HEK293 (cell line): Measurements from ENCODE around the gene VWA5A.

Experiments
- IKZF3 ChIP-seq: fragments of 450-650 bp; IDR thresholded peaks from 2 replicates; pipeline ENCODE4 v1.5.0; 2018; ENCODE audit warnings: missing biosample characterization, mild to moderate bottlenecking, missing genetic modification characterization, moderate library complexity
- MYNN ChIP-seq: fragments of 450-650 bp; formaldehyde crosslinking; IDR thresholded peaks from 2 replicates; pipeline ENCODE4 v1.5.1; 2016; ENCODE audit warnings: missing biosample characterization, missing genetic modification characterization, borderline replicate concordance
- SETDB1 ChIP-seq: IDR thresholded peaks from one replicate; pipeline ENCODE4 v1.6.1; 2017; ENCODE audit warnings: mild to moderate bottlenecking, low read length, moderate library complexity, mixed read lengths; ENCODE audit not compliant: insufficient read length
- TCF7L2 ChIP-seq: IDR thresholded peaks from 2 replicates; pipeline ENCODE4 v1.6.1; 2011; ENCODE audit warnings: low read depth, mild to moderate bottlenecking, inconsistent platforms, low read length, moderate library complexity, borderline replicate concordance
- ZNF114 ChIP-seq: fragments of 450-650 bp; formaldehyde crosslinking; IDR thresholded peaks from 2 replicates; pipeline ENCODE4 v1.5.0; 2017; ENCODE audit warnings: missing biosample characterization, missing genetic modification characterization
- ZNF221 ChIP-seq: fragments of 450-650 bp; formaldehyde crosslinking; IDR thresholded peaks from 2 replicates; pipeline ENCODE4 v1.5.1; 2017; ENCODE audit warnings: missing biosample characterization, missing genetic modification characterization, borderline replicate concordance
- ZNF223 ChIP-seq: fragments of 450-650 bp; formaldehyde crosslinking; IDR thresholded peaks from 2 replicates; pipeline ENCODE4 v1.5.1; 2016; ENCODE audit warnings: missing biosample characterization, missing genetic modification characterization
- ZNF24 ChIP-seq: fragments of 450-650 bp; formaldehyde crosslinking; IDR thresholded peaks from 2 replicates; pipeline ENCODE4 v1.5.1; 2016; ENCODE audit warnings: missing biosample characterization, missing genetic modification characterization
- ZNF548 ChIP-seq: fragments of 450-650 bp; formaldehyde crosslinking; IDR thresholded peaks from 2 replicates; pipeline ENCODE4 v1.5.1; 2016; ENCODE audit warnings: missing biosample characterization, missing genetic modification characterization
- ZNF561 ChIP-seq: fragments of 450-650 bp; IDR thresholded peaks from 2 replicates; pipeline ENCODE4 v1.5.1; 2018; ENCODE audit warnings: missing biosample characterization, missing genetic modification characterization, borderline replicate concordance
- ZNF629 ChIP-seq: fragments of 450-650 bp; formaldehyde crosslinking; IDR thresholded peaks from 2 replicates; pipeline ENCODE4 v1.5.1; 2017; ENCODE audit warnings: missing biosample characterization, missing genetic modification characterization
- TF ChIP-seq, protein P1 (sequence below): fragments of 450-650 bp; formaldehyde crosslinking; IDR thresholded peaks from 2 replicates; pipeline ENCODE4 v1.5.1; 2016; ENCODE audit warnings: missing biosample characterization, missing genetic modification characterization
- TF ChIP-seq, protein P2 (sequence below): fragments of 450-650 bp; formaldehyde crosslinking; IDR thresholded peaks from 2 replicates; pipeline ENCODE4 v1.5.1; 2016; ENCODE audit warnings: missing biosample characterization, missing genetic modification characterization, borderline replicate concordance
- TF ChIP-seq, protein P3 (sequence below): fragments of 450-650 bp; formaldehyde crosslinking; IDR thresholded peaks from 2 replicates; pipeline ENCODE4 v1.5.1; 2016; ENCODE audit warnings: missing biosample characterization, missing genetic modification characterization

DNA sequence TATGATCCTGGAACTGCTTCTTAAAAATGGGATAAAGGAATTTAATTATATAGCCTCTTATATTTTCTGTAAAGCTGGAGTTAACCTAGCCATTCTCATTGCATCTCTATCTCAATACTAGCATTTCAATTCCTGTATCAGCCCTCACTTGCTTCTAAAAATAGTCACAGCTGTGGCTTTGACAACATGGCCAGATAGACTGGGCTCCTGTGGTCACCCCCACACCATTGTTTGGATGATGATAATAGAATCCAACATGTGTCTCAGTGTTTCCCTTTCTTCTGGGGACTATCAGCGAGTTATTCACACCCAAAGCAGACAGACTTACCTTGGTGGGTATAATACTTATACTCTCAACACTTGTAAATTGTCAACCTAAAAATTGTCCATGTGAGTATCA lies 6.9 kb downstream of the VWA5A start:
- no peak for TF ChIP-seq MYNN
- no peak for TF ChIP-seq ZNF223
- TF ChIP-seq ZNF24 (tag by site-specific recombination), result no peak
- TF ChIP-seq TCF7L2, result no peak
- TF ChIP-seq IKZF3 (tag by site-specific recombination), result no peak
- TF ChIP-seq, protein P1, sequence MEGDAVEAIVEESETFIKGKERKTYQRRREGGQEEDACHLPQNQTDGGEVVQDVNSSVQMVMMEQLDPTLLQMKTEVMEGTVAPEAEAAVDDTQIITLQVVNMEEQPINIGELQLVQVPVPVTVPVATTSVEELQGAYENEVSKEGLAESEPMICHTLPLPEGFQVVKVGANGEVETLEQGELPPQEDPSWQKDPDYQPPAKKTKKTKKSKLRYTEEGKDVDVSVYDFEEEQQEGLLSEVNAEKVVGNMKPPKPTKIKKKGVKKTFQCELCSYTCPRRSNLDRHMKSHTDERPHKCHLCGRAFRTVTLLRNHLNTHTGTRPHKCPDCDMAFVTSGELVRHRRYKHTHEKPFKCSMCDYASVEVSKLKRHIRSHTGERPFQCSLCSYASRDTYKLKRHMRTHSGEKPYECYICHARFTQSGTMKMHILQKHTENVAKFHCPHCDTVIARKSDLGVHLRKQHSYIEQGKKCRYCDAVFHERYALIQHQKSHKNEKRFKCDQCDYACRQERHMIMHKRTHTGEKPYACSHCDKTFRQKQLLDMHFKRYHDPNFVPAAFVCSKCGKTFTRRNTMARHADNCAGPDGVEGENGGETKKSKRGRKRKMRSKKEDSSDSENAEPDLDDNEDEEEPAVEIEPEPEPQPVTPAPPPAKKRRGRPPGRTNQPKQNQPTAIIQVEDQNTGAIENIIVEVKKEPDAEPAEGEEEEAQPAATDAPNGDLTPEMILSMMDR (tag by site-specific recombination), result no peak
- no peak for TF ChIP-seq ZNF114 (tag by site-specific recombination)
- no peak for TF ChIP-seq ZNF561 (tag by site-specific recombination)
- TF ChIP-seq, protein P2, sequence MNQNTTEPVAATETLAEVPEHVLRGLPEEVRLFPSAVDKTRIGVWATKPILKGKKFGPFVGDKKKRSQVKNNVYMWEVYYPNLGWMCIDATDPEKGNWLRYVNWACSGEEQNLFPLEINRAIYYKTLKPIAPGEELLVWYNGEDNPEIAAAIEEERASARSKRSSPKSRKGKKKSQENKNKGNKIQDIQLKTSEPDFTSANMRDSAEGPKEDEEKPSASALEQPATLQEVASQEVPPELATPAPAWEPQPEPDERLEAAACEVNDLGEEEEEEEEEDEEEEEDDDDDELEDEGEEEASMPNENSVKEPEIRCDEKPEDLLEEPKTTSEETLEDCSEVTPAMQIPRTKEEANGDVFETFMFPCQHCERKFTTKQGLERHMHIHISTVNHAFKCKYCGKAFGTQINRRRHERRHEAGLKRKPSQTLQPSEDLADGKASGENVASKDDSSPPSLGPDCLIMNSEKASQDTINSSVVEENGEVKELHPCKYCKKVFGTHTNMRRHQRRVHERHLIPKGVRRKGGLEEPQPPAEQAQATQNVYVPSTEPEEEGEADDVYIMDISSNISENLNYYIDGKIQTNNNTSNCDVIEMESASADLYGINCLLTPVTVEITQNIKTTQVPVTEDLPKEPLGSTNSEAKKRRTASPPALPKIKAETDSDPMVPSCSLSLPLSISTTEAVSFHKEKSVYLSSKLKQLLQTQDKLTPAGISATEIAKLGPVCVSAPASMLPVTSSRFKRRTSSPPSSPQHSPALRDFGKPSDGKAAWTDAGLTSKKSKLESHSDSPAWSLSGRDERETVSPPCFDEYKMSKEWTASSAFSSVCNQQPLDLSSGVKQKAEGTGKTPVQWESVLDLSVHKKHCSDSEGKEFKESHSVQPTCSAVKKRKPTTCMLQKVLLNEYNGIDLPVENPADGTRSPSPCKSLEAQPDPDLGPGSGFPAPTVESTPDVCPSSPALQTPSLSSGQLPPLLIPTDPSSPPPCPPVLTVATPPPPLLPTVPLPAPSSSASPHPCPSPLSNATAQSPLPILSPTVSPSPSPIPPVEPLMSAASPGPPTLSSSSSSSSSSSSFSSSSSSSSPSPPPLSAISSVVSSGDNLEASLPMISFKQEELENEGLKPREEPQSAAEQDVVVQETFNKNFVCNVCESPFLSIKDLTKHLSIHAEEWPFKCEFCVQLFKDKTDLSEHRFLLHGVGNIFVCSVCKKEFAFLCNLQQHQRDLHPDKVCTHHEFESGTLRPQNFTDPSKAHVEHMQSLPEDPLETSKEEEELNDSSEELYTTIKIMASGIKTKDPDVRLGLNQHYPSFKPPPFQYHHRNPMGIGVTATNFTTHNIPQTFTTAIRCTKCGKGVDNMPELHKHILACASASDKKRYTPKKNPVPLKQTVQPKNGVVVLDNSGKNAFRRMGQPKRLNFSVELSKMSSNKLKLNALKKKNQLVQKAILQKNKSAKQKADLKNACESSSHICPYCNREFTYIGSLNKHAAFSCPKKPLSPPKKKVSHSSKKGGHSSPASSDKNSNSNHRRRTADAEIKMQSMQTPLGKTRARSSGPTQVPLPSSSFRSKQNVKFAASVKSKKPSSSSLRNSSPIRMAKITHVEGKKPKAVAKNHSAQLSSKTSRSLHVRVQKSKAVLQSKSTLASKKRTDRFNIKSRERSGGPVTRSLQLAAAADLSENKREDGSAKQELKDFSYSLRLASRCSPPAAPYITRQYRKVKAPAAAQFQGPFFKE, result no peak
- TF ChIP-seq SETDB1, result no peak
- no peak for TF ChIP-seq ZNF221 (tag by site-specific recombination)
- TF ChIP-seq ZNF548 (tag by site-specific recombination), result no peak
- TF ChIP-seq, protein P3, sequence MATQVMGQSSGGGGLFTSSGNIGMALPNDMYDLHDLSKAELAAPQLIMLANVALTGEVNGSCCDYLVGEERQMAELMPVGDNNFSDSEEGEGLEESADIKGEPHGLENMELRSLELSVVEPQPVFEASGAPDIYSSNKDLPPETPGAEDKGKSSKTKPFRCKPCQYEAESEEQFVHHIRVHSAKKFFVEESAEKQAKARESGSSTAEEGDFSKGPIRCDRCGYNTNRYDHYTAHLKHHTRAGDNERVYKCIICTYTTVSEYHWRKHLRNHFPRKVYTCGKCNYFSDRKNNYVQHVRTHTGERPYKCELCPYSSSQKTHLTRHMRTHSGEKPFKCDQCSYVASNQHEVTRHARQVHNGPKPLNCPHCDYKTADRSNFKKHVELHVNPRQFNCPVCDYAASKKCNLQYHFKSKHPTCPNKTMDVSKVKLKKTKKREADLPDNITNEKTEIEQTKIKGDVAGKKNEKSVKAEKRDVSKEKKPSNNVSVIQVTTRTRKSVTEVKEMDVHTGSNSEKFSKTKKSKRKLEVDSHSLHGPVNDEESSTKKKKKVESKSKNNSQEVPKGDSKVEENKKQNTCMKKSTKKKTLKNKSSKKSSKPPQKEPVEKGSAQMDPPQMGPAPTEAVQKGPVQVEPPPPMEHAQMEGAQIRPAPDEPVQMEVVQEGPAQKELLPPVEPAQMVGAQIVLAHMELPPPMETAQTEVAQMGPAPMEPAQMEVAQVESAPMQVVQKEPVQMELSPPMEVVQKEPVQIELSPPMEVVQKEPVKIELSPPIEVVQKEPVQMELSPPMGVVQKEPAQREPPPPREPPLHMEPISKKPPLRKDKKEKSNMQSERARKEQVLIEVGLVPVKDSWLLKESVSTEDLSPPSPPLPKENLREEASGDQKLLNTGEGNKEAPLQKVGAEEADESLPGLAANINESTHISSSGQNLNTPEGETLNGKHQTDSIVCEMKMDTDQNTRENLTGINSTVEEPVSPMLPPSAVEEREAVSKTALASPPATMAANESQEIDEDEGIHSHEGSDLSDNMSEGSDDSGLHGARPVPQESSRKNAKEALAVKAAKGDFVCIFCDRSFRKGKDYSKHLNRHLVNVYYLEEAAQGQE (tag by site-specific recombination), result no peak
- no peak for TF ChIP-seq ZNF629 (tag by site-specific recombination)
